8988T (cell line): ENCODE data around the gene KIAA1549.
"Not testable (repeated sequence)": the region's sequence is repeated elsewhere in the genome, so short reads cannot be mapped to it uniquely, and the experiment has no call there.

Source experiments
- DNase-seq: peaks from one replicate; pipeline ENCODE4 v3.0.0; 2011

The KIAA1549 gene

GRCh38 chr7:138843632-138844580, 137.3 kb downstream of the KIAA1549 start:
- DNase-seq = no peak

- no peak for DNase-seq
Observed at GRCh38 chr7:138842111-138842510, 139.1 kb downstream of the KIAA1549 start.

DNA sequence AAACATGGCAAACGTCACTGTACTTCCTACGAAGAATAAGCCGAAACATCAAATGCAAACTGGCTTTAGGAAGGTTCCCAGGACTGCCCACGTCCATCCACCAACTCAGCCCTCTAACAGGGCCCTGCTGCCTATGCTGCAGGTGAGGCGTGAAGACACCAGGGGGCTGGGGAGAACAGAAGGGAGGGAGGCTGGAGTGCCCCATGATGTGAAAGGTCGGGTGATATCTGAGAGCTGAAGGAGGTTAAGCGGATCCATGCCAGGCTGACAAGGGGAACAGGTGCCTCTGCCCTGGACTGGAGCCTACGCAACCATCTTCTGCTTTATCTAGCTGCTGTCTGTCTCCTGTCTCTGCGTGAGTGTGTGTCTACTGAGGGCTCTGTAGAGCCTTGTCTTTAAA, 143.0 kb downstream of the KIAA1549 start:
- no peak for DNase-seq

GRCh38 chr7:138837627-138838026, 143.6 kb downstream of the KIAA1549 start:
- no peak for DNase-seq

- no peak for DNase-seq
Observed at GRCh38 chr7:138835087-138835486, 146.1 kb downstream of the KIAA1549 start.

GRCh38 chr7:138834583-138834982, 146.6 kb downstream of the KIAA1549 start:
- DNase-seq = no peak

DNA sequence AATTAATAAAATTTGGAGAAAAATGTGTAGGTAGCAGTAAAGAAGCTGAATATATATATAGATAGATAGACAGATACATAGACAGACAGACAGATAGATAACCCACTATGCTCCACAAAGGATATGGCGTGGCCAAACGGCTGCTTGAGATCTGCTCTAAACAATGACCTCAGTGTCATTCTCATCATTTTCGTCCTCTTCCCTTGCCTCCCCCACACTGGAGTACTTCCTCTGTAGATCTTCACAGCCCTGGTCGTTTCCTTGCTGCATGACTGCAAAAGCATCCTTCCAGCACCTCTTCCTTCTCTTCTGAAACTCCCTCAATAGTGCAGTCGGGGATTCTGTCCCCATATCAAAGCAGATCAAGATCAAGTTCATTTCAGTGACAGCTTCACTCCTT, 147.6 kb downstream of the KIAA1549 start:
- DNase-seq = no peak

GRCh38 chr7:138832966-138833365, 148.2 kb downstream of the KIAA1549 start:
- no peak for DNase-seq

DNA sequence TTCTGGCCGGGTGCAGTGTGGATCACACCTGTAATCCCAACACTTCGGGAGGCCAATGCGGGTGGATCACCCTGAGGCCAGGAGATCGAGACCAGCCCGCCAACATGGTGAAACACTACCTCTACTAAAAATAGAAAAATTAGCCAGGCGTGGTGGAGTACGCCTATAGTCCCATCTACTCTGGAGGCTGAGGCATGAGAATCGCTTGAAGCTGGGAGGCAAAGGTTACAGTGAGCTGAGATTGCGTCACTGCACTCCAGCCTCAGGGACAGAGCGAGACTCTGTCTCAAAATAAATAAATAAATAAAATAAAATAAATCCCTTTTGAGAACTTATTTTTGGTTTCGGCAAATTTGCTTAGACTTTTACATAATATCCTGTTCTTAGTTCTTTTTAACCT, 151.9 kb downstream of the KIAA1549 start:
- DNase-seq = no peak

DNA sequence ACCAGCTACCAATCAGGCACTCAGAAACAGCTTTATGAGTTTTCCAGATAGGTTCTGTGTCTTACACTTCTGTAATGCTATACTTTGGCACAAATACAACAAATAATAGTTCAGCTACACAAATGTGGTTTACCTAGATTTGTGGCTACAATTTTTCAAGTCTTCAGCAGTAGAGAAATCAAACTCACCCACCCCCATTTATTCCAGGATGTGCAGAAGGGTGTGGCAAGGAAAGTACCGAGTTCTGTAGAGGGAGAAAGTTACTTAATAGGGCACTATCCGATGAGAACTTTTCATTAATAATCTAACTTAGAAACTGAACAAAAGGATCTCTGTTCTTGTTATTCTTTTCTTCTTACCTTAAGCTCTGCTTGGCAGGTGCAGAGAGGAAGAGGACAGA, 152.9 kb downstream of the KIAA1549 start:
- DNase-seq = no peak

DNA sequence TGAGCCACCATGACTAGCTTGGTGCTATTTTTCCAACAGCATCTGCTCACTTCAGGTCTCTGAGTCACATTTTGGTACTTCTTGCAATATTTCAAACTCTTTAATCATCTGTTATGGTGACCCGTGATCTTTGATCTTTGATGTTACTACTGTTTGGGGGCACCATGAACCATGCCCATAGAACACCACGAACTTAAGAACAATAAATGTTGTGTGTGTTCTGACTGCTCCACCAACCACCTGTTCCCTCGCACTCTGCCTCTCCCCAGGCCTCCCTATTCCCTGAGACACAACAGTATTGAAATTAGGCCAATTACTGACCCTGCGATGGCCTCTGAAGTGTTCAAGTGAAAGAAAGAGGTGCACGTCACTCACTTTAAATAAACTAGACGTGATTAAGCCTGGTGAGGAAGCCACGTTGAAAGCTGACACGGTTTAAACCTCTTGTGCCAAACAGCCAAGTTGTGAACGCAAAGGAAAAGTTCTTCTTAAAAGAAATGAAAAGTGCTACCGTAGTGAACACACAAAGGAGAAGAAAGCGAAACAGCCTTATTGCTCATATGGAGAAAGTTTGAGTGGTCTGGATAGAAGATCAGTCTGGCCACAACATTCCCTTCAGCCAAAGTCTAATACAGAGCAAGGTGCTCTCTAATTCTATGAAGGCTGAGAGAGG, 156.0 kb downstream of the KIAA1549 start:
- DNase-seq = no peak

GRCh38 chr7:138822867-138823535, 158.2 kb downstream of the KIAA1549 start:
- DNase-seq = no peak

- no peak for DNase-seq
Observed at GRCh38 chr7:138821912-138822311, 159.3 kb downstream of the KIAA1549 start.

- DNase-seq = no peak
Observed at GRCh38 chr7:138819625-138820024, 161.6 kb downstream of the KIAA1549 start.

- DNase-seq = no peak
Observed at GRCh38 chr7:138816650-138817049, 164.5 kb downstream of the KIAA1549 start.

DNA sequence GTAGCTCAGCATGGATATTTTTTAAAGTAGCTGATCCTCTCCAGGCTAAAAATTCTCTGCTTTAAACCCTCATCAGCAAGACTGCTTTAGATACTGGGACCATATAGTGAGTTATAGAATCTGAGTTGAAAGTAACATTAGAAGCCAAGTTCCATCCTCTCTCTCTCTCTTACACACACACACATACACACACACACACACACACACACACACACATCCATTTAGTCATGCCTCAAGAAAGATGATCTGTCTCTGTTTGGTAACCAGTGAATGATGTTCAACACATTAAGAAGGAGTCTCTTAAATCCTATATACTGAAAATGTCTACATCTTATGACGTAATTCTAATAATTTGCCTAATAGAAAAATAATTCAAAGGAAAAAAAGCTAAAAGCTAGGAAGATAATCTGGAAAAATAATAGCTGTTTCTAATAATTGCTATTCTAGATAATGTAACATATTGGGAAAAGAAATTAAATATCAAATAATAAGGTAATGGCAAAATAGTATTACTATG, 166.3 kb downstream of the KIAA1549 start:
- no peak for DNase-seq

DNA sequence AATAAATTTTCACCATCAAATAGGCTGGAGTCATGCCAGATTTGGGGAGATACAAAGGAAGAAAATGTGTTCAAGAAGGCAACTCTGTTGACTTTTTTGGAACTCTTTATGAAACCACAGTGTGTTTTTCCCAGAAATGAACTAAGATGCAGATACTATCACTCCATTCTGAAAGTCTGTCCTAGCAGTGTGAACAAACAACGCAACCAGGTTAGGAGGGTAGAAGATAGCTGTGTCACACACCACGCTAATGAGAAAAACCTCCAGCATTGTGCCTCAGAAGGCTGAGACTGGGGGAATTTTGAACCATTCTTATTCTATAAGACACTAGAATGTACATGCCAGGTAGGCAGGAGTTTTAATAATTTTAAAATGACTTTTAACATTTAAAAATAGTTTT, 167.2 kb downstream of the KIAA1549 start:
- DNase-seq = no peak

- not testable (repeated sequence) for DNase-seq
Observed at GRCh38 chr7:138811327-138811726, 169.9 kb downstream of the KIAA1549 start.

GRCh38 chr7:138809346-138809745, 171.8 kb downstream of the KIAA1549 start:
- DNase-seq = no peak

DNA sequence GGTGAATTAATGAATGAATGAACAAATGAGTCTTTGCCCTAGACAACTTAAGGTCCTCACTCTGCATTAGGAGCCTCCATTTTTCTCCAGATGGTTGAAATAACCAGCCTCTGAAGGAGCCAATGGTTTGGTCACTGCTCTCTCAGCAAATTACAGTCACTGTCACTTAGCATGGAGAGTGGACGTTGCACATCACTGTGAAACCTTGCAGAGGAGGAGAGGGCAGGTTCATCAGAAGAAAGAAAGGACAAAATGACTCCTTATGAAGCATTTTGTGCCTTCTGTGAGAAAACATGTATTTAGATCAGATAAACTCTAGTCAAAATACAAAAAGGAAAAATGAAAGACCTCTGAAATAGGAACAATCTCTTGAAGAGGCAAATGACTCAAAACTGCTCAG, 176.6 kb downstream of the KIAA1549 start:
- DNase-seq = no peak

DNA sequence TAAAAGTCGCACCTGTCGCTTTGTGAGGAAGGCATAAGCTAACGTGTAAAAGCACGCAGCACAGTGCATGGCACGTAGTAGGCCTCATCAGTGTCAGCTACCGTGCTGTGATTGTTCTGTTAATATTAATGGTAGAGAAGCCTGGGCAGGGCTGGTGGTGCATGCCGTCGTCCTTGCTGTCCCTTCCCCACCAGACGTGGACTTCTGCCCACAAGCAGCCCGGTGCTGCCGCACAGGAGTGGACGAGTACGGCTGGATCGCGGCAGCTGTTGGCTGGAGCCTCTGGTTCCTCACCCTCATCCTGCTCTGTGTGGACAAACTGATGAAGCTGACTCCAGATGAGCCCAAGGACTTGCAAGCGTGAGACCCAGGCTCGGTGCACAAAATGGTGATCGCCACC, 178.5 kb downstream of the KIAA1549 start:
- DNase-seq = no peak

DNA sequence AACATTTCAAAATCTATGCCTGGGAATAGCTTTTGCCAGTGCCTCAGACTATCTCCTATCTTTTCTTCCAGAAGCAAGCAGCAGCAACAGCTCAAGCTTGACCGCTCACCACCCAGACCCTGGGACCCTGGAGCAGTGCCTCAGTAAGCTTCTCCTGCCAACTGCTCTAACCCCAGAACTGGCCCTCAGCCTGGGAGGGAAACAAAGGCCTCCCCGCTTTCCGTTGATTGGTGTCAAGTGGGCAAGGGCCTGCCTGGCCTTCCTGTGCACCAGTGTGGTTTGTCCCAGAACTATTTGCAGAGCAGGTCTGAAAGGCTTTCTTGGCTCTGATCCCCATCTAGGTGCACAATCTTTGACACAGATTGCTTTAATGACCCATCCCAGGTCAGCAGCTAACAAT, 179.9 kb downstream of the KIAA1549 start:
- no peak for DNase-seq

GRCh38 chr7:138799336-138800000, 181.7 kb downstream of the KIAA1549 start:
- DNase-seq = no peak
